Stomach (tissue), 4 donors: ENCODE data around the gene EFHD1.

Experiments used
- EP300 ChIP-seq: sonication (generic); formaldehyde crosslinking; IDR thresholded peaks from one replicate; pipeline ENCODE4 v1.6.1; 2017; ENCODE audit warnings: antibody characterized with exemption
- POLR2A ChIP-seq, 4 donors: fragments of 450-650 bp; IDR thresholded peaks; one replicate each; pipeline ENCODE4 v1.6.1; 2016; ENCODE audit warnings: antibody characterized with exemption in 4 of 4, control low read depth in 2 of 4, mild to moderate bottlenecking in 1 of 4, moderate library complexity in 1 of 4
- TF ChIP-seq, protein P1 (sequence below), 7 experiments: fragments of 450-650 bp in 4 of 7; fragments of 200-600 bp in 3 of 7; sonication (generic) in 3 of 7; IDR thresholded peaks; one replicate each; pipeline ENCODE4 v1.5.1; 2016 to 2019; ENCODE audit warnings: antibody characterized with exemption in 7 of 7, control low read depth in 2 of 7, mild to moderate bottlenecking in 1 of 7

DNA sequence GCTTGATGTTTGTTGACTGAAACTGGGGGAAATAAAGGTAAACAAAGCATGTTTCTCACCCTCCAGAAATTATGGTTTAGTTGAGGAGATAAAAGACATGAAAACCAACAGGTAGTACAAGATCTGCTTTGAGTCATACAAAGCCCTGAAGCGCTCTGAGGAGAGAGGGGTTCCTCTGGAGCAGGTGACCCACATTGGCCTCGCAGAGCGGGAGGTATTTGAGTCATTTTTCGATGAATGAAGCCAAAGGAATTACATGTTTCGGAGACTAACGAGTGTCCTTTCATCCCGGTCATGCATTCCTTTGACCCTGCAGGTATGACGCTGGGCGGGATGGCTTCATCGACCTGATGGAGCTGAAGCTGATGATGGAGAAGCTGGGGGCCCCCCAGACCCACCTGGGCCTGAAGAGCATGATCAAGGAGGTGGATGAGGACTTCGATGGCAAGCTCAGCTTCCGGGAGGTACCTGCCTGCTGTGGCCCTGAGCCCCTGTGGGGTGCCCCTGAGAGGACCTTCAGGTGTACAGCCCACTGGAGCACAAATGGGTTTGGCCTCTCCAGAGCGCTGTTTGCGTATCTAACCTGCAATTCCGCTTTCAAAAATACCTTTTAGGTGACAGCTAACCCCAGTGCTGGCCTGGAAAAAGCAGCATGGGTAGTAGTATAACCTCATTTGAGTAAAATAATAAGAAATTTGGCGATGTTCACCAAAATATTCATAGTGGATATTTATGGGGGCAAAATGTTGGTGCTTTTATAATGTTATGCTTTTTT lies 29.3 kb downstream of the EFHD1 start:
- TF ChIP-seq, protein P1, sequence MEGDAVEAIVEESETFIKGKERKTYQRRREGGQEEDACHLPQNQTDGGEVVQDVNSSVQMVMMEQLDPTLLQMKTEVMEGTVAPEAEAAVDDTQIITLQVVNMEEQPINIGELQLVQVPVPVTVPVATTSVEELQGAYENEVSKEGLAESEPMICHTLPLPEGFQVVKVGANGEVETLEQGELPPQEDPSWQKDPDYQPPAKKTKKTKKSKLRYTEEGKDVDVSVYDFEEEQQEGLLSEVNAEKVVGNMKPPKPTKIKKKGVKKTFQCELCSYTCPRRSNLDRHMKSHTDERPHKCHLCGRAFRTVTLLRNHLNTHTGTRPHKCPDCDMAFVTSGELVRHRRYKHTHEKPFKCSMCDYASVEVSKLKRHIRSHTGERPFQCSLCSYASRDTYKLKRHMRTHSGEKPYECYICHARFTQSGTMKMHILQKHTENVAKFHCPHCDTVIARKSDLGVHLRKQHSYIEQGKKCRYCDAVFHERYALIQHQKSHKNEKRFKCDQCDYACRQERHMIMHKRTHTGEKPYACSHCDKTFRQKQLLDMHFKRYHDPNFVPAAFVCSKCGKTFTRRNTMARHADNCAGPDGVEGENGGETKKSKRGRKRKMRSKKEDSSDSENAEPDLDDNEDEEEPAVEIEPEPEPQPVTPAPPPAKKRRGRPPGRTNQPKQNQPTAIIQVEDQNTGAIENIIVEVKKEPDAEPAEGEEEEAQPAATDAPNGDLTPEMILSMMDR (IDR thresholded peaks at IDR 0.05): no peak
- TF ChIP-seq POLR2A (IDR thresholded peaks at IDR 0.05): no peak
- TF ChIP-seq EP300: no peak
